ENCODE results near the gene SSBP3. TPM values are rescaled to one million over a fixed set of nuclear protein-coding genes. Genes with fewer than 3 reads are reported as not detected.
"Not testable (repeated sequence)": the region's sequence is repeated elsewhere in the genome, so short reads cannot be mapped to it uniquely, and the experiment has no call there.

SSBP3 gene
- total RNA-seq, 2 donors from 2014 or later: 63.8 to 76.5 TPM

- TF ChIP-seq, protein P1, sequence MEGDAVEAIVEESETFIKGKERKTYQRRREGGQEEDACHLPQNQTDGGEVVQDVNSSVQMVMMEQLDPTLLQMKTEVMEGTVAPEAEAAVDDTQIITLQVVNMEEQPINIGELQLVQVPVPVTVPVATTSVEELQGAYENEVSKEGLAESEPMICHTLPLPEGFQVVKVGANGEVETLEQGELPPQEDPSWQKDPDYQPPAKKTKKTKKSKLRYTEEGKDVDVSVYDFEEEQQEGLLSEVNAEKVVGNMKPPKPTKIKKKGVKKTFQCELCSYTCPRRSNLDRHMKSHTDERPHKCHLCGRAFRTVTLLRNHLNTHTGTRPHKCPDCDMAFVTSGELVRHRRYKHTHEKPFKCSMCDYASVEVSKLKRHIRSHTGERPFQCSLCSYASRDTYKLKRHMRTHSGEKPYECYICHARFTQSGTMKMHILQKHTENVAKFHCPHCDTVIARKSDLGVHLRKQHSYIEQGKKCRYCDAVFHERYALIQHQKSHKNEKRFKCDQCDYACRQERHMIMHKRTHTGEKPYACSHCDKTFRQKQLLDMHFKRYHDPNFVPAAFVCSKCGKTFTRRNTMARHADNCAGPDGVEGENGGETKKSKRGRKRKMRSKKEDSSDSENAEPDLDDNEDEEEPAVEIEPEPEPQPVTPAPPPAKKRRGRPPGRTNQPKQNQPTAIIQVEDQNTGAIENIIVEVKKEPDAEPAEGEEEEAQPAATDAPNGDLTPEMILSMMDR (IDR thresholded peaks at IDR 0.05): no peak
- peak; percentile 71 for DNase-seq
- Histone ChIP-seq H3K36me3 (no peaks in the 10 kb centered on the region), H3K27me3 (no peaks in the 10 kb centered on the region), H3K9ac (ENCODE audit: low read depth in 2 of 2, low read length in 2 of 2) (no peak overlapping the region), H3K27ac (peak overlapping the region; percentile 17), H3K9me3 (no peaks in the 10 kb centered on the region), H3K4me1 (no peaks in the 10 kb centered on the region), H3K4me3 (no peak overlapping the region)
- intact Hi-C loops (cut with DNase I): no loop called here
Measured at GRCh38 chr1:54425152-54425584, 19.0 kb upstream of the SSBP3 start.

GRCh38 chr1:54424398-54424797, 18.2 kb upstream of the SSBP3 start:
- H3K9me3 ChIP-seq: no peaks in the 10 kb centered on the region
- H3K9ac ChIP-seq (ENCODE audit: low read depth in 2 of 2, low read length in 2 of 2): no peak overlapping the region
- intact Hi-C loops (cut with DNase I): no loop called here
- H3K27ac ChIP-seq: no peak overlapping the region
- no peak for DNase-seq
- no peak overlapping the region for H3K4me3 ChIP-seq
- no peaks in the 10 kb centered on the region for H3K27me3 ChIP-seq
- H3K36me3 ChIP-seq: no peaks in the 10 kb centered on the region
- TF ChIP-seq, protein P1 (IDR thresholded peaks at IDR 0.05): no peak
- H3K4me1 ChIP-seq: no peaks in the 10 kb centered on the region

GRCh38 chr1:54421101-54421504, 14.9 kb upstream of the SSBP3 start:
- Histone ChIP-seq H3K9me3 (no peaks in the 10 kb centered on the region), H3K36me3 (no peaks in the 10 kb centered on the region), H3K4me1 (no peaks in the 10 kb centered on the region), H3K4me3 (no peak overlapping the region), H3K9ac (ENCODE audit: low read depth in 2 of 2, low read length in 2 of 2) (no peak overlapping the region), H3K27ac (no peak overlapping the region), H3K27me3 (no peaks in the 10 kb centered on the region)
- TF ChIP-seq, protein P1 (IDR thresholded peaks at IDR 0.05): no peak
- no peak for DNase-seq
- intact Hi-C loops (cut with DNase I): no loop called here

DNA sequence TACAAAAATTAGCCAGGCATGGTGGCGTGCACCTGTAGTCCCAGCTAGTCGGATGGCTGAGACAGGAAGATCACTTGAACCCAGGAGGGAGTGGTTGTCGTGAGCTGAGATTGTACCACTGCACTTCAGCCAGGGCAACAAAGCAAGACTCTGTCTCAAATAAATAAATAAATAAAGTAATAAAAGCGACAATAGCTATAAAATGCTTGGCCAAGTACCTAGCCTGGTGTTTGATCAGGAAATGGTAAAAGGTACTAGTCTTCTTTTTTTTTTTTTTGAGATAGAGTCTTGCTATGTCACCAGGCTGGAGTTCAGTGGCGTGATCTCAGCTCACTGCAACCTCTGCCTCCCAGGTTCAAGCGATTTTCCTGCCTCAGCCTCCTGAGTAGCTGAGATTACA, 12.4 kb upstream of the SSBP3 start:
- H3K36me3 ChIP-seq; DNase-seq; H3K4me3 ChIP-seq; intact Hi-C loops (cut with DNase I); H3K27me3 ChIP-seq; H3K27ac ChIP-seq; H3K4me1 ChIP-seq; H3K9me3 ChIP-seq; H3K9ac ChIP-seq (ENCODE audit: low read depth in 2 of 2, low read length in 2 of 2): not testable (repeated sequence)

DNA sequence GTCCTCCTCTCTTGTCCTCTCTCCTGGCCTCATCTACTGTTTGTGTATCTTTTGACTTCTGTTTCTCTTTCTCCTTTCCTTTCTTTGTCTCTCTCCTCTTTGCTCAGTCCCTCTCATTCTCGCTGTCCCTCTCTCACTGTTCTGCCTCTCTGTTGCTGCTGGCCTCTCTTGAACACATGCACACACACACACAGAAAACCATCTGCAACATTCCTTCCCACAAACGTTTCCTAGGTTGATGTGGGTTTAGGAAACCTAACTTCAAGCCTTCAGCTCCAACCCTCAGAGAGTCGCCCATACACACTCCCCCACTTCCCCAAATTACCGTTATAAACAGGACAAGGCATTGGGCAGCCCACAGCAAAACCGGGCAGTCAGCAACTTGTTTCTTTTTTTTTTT, 10.9 kb upstream of the SSBP3 start:
- H3K27me3 ChIP-seq: no peaks in the 10 kb centered on the region
- DNase-seq: no peak
- H3K36me3 ChIP-seq: no peaks in the 10 kb centered on the region
- no peaks in the 10 kb centered on the region for H3K4me1 ChIP-seq
- H3K4me3 ChIP-seq: no peak overlapping the region
- no peaks in the 10 kb centered on the region for H3K9me3 ChIP-seq
- H3K9ac ChIP-seq (ENCODE audit: low read depth in 2 of 2, low read length in 2 of 2): no peak overlapping the region
- intact Hi-C loops (cut with DNase I): no loop called here
- no peak overlapping the region for H3K27ac ChIP-seq
- TF ChIP-seq, protein P1 (IDR thresholded peaks at IDR 0.05): no peak

DNA sequence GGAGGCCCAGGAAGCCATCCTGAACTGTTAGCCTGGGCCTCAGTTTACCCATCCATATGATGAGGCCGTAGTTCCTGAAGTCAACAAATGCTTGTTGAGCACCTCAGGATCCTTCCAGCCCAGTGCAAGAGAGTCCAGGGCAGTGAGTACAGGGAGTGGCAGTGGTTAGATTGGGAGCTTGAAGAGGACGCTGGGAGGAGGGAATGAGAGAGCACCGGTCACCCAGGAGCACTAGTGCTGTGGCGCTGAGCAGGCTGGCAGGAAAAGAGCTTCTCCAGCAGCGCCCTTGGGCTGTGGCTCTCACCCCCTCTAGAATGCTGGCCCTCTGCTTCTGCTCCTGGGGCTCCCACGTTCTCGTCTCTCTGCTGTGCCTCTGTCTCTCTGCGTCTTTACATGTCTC, 10.2 kb upstream of the SSBP3 start:
- Histone ChIP-seq H3K9me3 (no peaks in the 10 kb centered on the region), H3K4me3 (no peak overlapping the region), H3K27ac (no peak overlapping the region), H3K27me3 (no peaks in the 10 kb centered on the region), H3K36me3 (no peaks in the 10 kb centered on the region), H3K4me1 (no peaks in the 10 kb centered on the region), H3K9ac (ENCODE audit: low read depth in 2 of 2, low read length in 2 of 2) (no peak overlapping the region)
- TF ChIP-seq, protein P1 (IDR thresholded peaks at IDR 0.05): no peak
- DNase-seq: no peak
- intact Hi-C loops (cut with DNase I): no loop called here
